HS-27A (cell line): Measurements from ENCODE around the gene RABEP2.
"Not testable (repeated sequence)": the region's sequence is repeated elsewhere in the genome, so short reads cannot be mapped to it uniquely, and the experiment has no call there.

Source experiments
- DNase-seq: peaks from one replicate; pipeline ENCODE4 v3.0.0-alpha.2; 2012; ENCODE audit warnings: low read depth, missing footprints

The RABEP2 gene

DNA sequence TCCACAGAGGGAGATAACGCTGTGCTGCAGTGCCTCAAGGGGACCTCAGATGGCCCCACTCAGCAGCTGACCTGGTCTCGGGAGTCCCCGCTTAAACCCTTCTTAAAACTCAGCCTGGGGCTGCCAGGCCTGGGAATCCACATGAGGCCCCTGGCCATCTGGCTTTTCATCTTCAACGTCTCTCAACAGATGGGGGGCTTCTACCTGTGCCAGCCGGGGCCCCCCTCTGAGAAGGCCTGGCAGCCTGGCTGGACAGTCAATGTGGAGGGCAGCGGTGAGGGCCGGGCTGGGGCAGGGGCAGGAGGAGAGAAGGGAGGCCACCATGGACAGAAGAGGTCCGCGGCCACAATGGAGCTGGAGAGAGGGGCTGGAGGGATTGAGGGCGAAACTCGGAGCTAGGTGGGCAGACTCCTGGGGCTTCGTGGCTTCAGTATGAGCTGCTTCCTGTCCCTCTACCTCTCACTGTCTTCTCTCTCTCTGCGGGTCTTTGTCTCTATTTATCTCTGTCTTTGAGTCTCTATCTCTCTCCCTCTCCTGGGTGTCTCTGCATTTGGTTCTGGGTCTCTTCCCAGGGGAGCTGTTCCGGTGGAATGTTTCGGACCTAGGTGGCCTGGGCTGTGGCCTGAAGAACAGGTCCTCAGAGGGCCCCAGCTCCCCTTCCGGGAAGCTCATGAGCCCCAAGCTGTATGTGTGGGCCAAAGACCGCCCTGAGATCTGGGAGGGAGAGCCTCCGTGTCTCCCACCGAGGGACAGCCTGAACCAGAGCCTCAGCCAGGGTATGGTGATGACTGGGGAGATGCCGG is 7.5 kb upstream of the RABEP2 start:
- no peak for DNase-seq

DNA sequence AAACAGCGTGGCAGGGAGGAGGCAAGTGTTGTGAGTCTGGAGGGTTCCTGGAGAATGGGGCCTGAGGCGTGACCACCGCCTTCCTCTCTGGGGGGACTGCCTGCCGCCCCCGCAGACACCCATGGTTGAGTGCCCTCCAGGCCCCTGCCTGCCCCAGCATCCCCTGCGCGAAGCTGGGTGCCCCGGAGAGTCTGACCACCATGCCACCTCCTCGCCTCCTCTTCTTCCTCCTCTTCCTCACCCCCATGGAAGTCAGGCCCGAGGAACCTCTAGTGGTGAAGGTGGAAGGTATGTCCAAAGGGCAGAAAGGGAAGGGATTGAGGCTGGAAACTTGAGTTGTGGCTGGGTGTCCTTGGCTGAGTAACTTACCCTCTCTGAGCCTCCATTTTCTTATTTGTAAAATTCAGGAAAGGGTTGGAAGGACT is 6.8 kb upstream of the RABEP2 start, which contains the start of gene CD19:
CD19 (plus strand) TSS at position 171 of the 425 bp plus-strand sequence; CDS start at position 201, 30 bp downstream.
- DNase-seq: no peak

DNA sequence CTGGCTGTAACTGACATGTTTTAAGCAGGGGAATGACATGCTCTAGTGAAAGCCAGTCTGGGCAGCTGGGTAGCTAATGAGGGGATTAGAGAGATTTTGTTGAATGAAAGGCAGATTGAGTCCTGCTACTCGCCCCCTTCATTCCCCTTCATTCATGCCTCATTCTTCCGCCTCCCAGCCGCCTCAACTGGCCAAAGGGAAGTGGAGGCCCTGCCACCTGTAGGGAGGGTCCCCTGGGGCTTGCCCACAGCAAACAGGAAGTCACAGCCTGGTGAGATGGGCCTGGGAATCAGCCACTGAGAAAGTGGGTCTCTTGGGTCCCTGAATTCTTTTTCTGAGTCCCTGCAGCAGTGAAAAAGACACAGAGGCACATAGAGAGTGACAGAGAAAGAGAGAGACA is 5.6 kb upstream of the RABEP2 start:
- no peak for DNase-seq

DNA sequence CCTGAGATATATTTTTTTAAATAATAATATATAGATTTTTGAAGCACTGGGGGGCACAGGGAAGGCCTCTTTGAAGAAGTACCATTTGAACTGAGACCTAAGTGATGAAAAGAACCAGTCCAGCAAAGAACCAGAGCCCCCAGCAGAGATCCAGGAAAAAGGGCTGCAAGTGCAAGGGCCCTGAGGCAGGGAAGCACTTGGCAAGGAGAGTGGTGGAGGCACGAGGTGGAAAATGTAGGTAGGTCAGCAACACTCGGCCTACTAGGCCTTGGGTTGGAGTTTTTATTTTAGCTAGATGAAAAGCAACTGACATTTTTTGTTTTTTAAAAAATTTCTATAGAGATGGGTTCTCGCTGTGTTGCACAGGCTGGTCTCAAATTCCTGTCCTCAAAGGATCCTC is 5.2 kb upstream of the RABEP2 start:
- no peak for DNase-seq

DNA sequence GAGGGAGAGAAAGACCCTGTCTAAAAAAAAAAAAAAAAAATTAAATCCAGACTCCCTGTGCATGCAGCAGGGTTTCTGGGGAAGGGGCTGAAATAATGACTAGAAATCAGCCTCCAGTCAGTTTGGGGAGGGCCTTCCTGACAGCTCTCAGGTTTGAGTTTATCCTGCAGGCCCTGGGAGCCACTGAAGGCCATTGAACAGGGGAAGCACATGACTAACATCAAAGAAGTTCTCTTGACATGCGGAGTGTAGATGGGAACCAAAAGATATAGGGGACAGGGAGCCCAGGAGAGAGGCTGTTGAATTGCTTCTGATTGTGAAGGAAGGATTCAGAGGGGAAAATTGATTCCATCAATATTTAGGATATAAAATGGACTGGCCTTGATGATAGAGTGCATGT is 2.8 kb upstream of the RABEP2 start:
- no peak for DNase-seq

DNA sequence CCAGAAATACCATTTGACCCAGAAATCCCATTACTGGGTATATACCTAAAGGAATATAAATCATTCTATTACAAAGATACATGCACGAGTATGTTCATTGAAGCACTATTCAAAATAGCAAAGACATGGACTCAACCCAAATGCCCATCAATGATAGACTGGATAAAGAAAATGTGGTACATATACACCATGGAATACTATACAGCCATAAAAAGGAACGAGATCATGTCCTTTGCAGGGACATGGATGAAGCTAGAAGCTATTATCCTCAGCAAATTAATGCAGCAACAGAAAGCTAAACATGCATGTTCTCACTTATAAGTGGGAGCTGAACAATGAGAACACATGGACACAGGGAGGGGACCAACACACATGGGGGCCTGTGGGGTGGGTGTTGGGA is 1.2 kb upstream of the RABEP2 start:
- not testable (repeated sequence) for DNase-seq

DNA sequence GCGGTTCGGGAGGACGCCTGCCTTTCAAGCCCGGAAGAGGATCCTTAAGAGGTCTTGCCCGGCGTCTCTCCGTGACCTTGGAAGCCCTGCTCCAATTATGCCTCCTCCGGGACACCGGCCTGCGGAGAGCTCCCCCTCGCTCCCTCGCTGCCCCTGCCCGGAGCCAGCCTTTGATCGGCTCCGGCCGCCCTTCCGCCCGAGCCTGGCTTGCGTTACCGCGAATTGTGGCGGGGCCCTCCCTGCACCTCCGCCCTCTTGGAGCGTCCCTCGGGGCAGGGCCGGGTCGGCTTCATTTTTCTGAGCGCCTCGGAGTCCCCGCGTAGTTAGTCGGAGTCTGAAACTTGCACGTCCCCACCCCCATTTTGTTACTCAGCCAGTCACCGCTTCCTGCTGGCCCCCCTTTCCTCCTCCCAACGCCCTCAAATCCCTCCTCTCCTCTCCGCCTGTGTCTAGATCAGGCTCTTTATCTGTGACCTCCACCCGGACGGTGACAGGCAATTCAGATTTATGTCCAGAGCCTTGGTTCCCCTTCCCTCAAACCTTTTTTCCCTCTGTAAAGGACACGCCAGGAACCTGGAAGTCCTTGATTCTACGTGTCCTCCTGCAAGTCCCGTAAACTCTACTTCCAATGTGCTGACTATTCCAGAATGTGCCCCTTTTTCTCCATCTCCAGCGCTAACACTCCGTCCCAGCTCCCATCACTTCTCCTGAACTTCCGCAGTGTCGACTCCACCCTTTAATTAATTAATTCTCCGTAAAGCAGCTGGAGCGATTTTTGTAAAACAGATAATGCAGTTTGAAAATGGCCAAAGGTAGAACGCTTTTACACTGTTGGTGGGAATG is 569 bp upstream of the RABEP2 start:
- DNase-seq: peak; percentile 42

DNA sequence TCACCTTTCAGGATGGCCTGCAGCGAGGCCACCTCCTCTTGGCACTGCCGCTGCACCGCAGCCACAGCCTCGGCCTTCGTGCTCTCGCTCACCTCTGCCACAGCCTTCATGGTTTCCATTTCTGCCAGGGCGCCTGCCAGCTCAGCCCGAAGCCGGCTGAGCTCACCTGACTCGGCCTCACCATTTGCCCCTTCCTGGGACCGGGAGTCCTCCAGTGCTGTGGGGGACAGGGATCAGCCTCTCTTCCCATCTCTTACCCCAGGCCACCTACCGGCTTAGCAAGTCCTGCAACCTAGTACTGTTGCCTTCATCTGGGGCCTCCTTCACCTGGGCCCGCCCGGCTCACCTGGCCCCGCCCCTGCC is 658 bp downstream of the RABEP2 start:
- DNase-seq: no peak

DNA sequence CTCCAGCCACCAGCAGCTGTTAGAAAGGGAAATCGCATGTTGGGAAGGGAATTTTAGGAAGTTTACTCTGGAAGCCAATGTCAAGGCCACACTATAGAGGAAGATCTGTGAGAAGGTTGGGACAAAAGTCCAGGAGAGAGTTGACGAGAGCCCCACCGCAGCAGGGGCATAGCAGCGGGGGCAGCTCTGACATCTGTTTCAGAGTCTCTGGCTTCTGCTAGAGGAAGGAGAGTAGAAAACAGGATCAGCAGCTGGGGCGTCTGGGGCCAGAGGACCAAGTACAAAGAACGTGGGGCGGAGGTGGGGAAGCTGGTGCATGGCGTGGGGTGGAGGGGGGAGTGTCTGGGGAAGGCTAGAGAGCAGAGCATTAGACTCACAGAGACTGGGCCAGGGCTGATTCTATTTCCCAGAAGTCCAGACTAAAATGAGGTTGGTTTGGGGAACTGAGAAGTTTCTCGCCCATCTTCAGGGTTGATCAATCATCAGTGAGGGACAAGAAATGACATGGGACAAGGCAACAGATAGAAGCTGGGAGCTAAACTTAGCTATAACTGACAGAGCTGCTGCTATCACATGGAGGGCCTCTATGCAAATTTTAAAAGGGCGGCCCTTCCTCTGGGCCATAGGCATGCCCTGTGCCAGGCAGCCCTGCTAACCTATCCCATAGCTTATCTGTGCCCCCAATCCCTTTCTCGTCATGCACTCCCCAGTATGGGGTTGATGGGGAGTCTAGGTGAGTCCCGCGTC is 1.2 kb downstream of the RABEP2 start:
- DNase-seq: no peak

DNA sequence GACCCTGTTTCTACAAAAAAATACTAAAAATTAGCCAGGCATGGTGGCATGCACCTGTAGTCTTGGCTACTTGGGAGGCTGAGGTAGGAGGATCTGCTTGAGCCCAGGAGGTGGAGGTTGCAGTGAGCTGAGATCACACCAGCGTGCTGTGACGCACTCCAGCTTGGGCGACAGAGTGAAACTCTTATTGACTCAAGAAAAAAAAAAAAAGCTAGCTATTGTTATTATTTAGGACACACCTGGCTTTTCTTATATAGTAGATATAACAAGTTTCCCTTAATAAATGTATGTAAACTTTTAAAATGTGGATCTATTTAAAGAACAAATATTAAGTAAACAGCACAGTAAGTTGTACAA is 1.8 kb downstream of the RABEP2 start:
- no peak for DNase-seq

DNA sequence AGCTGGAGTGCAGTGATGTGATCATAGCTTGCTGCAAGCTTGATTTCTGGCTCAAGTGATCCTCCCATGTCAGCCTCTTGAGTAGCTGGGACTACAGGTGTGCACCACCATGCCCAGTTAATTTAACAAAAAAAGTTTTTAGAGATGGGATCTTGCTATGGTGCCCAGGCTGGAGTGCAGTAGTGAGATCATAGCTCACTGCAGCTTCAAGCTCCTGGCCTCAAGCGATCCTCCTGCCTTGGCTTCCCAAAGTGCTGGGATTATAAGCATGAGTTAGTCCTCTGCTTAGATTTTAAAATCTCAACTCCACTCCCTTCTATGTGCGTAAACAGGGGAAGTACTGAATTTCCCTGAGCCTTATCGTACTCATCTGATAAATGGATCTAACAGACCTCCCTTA is 6.3 kb downstream of the RABEP2 start:
- no peak for DNase-seq

DNA sequence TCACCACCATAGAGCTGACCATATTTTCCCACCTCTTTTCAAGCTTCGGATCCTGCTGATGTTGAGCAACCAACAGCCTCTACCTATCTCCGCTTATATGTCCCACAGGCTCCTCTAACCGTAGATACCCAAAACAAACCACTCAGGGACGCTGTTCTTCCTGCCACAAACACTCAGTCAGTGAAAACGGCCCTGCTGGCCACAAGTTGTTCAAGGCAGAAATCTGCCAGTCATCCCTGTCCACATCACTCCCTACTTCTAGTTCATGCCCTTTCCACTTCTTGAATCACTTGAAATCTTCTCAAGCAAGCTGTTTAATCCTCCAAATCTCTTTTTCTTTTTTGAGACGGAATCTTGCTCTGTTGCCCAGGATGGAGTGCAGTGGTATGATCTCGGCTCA is 7.9 kb downstream of the RABEP2 start:
- no peak for DNase-seq

DNA sequence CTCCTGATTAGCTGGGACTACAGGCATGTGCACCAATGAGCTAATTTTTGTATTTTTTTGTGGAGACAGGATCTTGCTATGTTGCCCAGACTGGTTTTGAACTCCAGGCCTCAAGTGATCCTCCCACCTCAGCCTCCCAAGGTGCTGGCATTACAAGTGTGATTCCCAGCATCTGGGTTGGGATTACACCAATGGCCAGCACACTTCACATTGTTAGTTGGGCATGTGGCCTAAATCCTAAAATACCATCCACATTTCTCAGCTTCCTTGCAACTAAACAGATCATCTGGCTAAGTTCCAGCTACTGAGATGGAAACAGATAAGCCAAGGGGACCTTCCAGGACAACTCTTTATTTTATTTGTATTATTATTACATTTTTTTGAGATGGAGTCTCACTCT is 9.9 kb downstream of the RABEP2 start:
- peak; percentile 60 for DNase-seq

DNA sequence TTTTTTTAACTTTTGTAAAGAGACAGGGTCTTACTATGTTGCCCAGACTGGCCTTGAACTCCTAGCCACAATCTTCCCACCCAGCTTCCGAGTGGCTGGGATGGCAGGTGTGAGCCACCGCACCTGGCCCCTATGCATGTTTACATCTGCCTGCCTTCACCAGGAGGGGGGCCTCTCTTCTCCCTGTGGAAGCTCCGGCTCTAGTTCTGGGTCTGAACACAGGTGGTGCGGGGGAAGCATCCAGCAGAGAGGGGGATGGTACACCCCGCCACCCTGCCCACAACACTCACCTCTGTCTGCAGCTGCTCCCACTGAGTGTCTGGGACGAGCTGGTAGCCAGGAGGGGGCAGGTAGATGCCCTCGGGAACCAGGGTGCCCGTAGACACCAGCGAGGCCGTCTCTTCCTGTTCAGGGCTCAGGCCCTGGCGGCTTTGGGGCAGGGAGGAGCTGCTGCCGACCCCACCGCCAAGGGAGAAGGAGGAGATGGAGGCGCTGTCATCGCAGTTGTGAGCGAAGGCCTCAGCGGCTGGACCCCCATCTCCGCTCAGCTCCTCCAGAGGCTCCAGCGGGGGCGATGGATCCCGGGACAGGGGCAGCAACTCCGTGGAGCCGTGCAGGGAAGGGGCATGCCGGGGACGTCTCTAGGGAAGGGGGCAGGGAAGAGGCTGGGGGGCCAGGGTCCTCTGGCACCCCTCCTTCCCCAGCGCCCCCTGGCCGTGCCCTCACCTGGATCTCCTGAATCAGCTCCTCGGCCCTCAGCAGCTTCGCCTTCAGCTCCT is 10.9 kb downstream of the RABEP2 start:
- no peak for DNase-seq

DNA sequence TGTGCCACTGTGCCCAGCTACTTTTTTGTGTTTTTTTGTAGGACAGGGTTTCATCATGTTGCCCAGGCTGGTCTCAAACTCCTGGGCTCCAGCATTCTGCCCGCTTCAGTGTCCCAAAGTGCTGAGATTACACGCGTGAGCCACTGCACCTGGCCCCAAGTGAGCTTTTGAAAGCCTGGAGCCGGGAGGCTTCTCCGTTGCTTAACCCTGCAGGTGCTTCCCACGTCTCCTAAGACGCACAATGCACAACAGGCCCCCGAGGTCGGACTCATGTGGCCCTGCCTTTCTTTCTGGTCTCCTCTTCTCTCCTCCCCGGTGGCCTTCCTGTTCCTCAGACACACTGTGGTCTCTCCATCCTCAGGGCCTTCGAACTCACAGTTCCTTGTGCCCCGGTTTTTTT is 12.5 kb downstream of the RABEP2 start:
- no peak for DNase-seq

DNA sequence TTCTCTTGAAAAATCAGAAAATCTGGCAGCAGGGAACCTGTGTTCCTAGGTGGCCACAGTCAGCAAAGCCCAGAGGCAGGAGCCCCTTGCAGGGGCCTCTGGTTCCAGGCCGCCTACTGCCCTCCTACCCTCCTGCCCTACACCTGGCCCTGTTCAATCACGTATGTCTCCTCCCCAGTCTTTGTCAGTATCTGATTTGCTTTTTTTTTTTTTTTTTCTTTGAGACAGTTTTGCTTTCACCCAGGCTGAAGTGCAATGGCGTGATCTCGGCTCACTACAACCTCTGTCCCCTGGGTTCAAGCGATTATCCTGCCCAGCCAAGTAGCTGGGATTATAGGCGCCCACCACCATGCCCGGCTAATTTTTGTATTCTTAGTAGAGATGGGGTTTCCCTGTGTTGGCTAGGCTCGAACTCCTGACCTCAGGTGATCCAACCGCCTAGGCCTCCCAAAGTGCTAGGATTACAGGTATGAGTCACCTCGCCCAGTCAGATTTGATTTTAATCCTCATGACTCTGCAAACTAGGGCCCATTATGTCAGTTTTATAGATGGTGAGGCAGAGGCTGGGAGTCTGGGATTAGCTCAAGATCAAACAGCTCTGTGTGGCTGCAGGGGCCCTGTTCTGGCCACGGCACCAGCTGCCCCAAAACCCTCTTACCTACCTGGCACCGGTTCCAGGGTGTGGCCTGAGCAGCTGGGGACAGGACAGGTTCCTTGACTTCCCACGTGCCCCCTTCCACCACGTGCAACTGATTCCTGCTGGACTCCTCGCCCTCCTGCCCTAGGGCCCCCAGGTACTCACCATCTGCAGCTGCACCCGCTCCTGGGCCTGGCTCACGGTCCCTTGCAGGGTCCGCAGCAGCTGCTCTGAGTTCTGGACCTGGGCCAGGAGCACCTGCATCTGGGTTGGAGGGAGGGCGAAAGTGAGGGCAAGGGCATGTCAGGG is 14.7 kb downstream of the RABEP2 start:
- DNase-seq: no peak

DNA sequence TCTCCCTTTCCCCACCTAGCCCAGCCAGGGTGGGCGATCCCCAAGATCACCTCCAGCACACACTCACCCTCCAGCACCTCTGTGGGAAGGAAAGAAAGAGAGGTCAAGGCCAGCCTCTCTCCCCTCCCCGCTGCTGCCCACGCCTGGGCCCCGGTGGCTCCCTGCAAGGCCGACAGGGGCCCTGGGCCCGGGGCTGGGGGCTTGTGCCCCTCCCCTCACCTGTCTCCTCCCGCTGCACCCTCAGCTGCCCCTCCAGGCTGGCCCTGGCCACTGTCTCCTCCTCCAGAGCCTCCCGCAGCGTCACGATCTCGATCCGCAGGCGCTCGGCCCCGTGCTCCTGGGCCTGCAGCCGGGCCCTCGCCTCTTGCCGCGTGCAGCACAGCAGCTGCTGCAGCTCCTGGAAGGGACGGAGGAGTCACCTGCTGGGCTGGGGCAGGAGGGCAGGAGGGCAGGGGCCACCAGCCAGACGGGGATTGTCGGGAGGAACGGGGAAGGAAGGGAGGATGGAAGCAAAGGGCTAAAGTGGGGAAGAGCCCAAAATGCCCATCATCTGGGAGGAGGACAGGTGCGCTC is 19.2 kb downstream of the RABEP2 start:
- DNase-seq: no peak

DNA sequence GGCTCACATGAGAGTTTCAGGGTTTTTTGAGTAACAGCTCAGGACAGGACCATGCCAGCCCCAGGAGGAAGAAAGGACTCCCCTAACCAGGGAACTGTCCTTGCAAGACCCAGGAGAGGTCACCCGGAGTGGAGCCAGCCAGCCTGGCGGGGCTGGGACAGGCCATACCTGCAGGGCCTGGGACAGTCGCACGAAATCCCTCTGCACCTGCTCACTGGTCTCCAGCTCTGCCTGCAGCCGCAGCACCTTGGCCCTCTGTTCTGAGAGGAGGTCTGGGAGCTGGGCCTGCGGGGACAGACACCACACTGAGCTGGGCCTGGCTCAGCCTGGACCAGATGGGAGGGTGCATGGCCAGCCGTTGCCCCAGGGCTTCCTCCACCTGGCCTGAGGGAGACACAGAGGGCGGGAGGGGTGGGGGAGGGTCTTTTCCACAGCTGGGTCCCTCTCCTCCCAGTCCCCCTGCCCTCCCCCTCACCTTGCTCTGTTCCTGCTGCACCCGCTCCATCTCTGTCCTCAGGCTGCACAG is 19.7 kb downstream of the RABEP2 start:
- DNase-seq: no peak

DNA sequence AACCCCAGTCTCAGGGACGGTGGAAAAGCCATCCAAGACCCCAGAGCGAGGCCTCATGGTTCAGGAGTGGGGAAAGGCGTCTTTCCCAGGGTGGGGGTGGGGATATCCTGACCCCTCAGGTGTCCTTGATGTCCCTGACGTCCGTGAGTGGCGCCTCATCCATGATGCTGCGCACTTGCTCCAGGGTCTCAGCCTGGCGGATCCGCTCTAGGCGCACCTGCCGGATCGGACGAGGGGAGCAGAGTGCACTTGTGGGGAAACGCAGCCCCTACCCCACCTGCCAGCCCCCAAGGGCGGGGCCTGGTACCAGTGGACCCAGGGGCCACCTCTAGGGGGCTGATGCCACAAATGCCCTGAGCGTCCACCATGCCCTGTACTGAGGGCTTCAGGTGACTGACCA is 20.2 kb downstream of the RABEP2 start:
- DNase-seq: no peak

DNA sequence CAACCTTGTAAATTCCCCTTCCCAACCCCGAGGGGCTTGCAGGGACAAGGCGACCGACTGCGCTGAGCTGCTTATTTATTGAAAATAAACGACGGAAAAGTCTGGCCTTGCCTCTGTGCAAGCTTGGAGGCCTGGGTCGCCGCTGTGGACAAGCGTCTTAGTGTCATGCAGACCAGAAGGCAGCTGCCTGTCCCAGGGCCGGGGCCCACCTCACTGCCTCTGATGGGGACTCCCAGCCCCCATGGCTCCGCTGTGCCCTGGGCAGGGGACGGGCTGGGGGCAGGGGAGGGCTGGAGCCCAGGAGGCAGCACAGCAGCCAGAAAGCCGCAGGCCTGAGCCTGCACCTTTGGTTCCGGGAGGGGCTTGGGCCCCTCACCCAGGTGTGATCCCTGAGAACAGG is 20.7 kb downstream of the RABEP2 start:
- DNase-seq: no peak
